Measurements from ENCODE around the gene OOSP4B.

GRCh38 chr11:60056349-60056969, 39.5 kb downstream of the OOSP4B start, which contains the start of gene MS4A3:
- no peak for TF ChIP-seq CTCF (IDR thresholded peaks at IDR 0.05)
- TF ChIP-seq POLR2A (IDR thresholded peaks at IDR 0.05), result no peak
- TF ChIP-seq EP300 (IDR thresholded peaks at IDR 0.05), result no peak
